ENCODE results near the gene LRRC8D. TPM values are rescaled to one million over a fixed set of nuclear protein-coding genes. Genes with fewer than 3 reads are reported as not detected.
A peak's percentile ranks its signal among the peaks of the same experiment; 100 is the strongest.

LRRC8D gene
- total RNA-seq, 1 experiment from 2014 or later, result 37.2 TPM

GRCh38 chr1:89932598-89933364 is 111.9 kb downstream of the LRRC8D start:
- no peaks in the 10 kb centered on the region for H4K20me1 ChIP-seq (ENCODE audit: control insufficient read depth, insufficient read depth, insufficient read length)
- no peak overlapping the region for H2BK20ac ChIP-seq (ENCODE audit: low read depth, low read length, poor library complexity, severe bottlenecking)
- no peaks in the 10 kb centered on the region for H3K23me2 ChIP-seq (ENCODE audit: insufficient read length, low read depth, low read length, poor library complexity, severe bottlenecking)
- H2BK12ac ChIP-seq (ENCODE audit: insufficient read length, low read depth, low read length), result no peak overlapping the region
- Mint-ChIP-seq H3K4me1 (peaks cover 69 to 72% of the 10 kb centered on the region in 2 experiments), H3K27me3 (ENCODE audit: low read depth) (no peaks in the 10 kb centered on the region), H3K9me3 (peaks cover 0 to 5% of the 10 kb centered on the region in 2 experiments; a peak in 2 of 5 replicates), H3K27ac (peak overlapping the region; percentile 65 to 96 (median 91); a peak in 4 of 7 replicates), H3K36me3 (ENCODE audit: insufficient read depth in 1 of 3, low read depth in 3 of 3) (peaks cover 39 to 54% (median 45%) of the 10 kb centered on the region in 3 experiments), H3K4me3 (no peak overlapping the region)
- H3K27me3 ChIP-seq (ENCODE audit: insufficient read depth, low read length), result no peaks in the 10 kb centered on the region
- no peak overlapping the region for H3K56ac ChIP-seq (ENCODE audit: insufficient read length, low read depth, low read length)
- no peak overlapping the region for H2AK5ac ChIP-seq (ENCODE audit: insufficient read length, low read length)
- no peak overlapping the region for H2BK120ac ChIP-seq (ENCODE audit: low read depth, low read length, poor library complexity, severe bottlenecking)
- no peak overlapping the region for H4K91ac ChIP-seq (ENCODE audit: insufficient read length, low read depth, low read length)
- WGBS (ENCODE audit: extremely low coverage, insufficient read length, low lambda C conversion rate), result no CpG with 5 or more reads among the region's 6 CpGs
- peaks cover 23% of the 10 kb centered on the region for H3K4me1 ChIP-seq (ENCODE audit: insufficient read depth, low read length)
- no peak overlapping the region for H2BK15ac ChIP-seq (ENCODE audit: low read depth, low read length)
- H3K23ac ChIP-seq (ENCODE audit: insufficient read length, low read depth, low read length), result no peak overlapping the region
- H2BK5ac ChIP-seq (ENCODE audit: insufficient read length, low read length), result no peak overlapping the region
- no peak overlapping the region for H3K9ac ChIP-seq (ENCODE audit: extremely low read depth, insufficient read length, low read length)
- H4K5ac ChIP-seq (ENCODE audit: insufficient read length, low read depth, low read length), result no peak overlapping the region
- H3T11ph ChIP-seq (ENCODE audit: low read length), result no peak overlapping the region
- TF ChIP-seq CTCF (conservative IDR thresholded peaks at IDR 0.05), result no peak
- H2AFZ ChIP-seq (ENCODE audit: low read length), result no peak overlapping the region
- no peaks in the 10 kb centered on the region for H3K9me3 ChIP-seq (ENCODE audit: control insufficient read depth, low read depth, low read length)
- peak overlapping the region; percentile 49 for H3K27ac ChIP-seq (ENCODE audit: insufficient read length, low read depth, low read length)
- H3K4ac ChIP-seq (ENCODE audit: low read depth, low read length), result no peak overlapping the region
- no peaks in the 10 kb centered on the region for H3K79me2 ChIP-seq (ENCODE audit: insufficient read depth, low read length)
- H3K4me2 ChIP-seq (ENCODE audit: insufficient read depth, insufficient read length, low read length), result no peak overlapping the region
- H3K18ac ChIP-seq (ENCODE audit: insufficient read length, low read depth, low read length), result peak overlapping the region; percentile 6
- H3K14ac ChIP-seq (ENCODE audit: insufficient read depth, low read length), result no peak overlapping the region; the same call in 1 of the 2 replicates
- no peak overlapping the region for H4K8ac ChIP-seq (replicated peaks; ENCODE audit: insufficient read length, low read depth, low read length)
- DNase-seq, result no peak
- no peaks in the 10 kb centered on the region for H3K79me1 ChIP-seq (ENCODE audit: insufficient read depth, low read depth, low read length, poor library complexity, severe bottlenecking)

Measured in H9 (cell line).